Measurements from ENCODE around the gene GSTA5.
"Not testable (repeated sequence)": the region's sequence is repeated elsewhere in the genome, so short reads cannot be mapped to it uniquely, and the experiment has no call there.

GSTA5 gene

GRCh38 chr6:52834481-52834880, 6.1 kb downstream of the GSTA5 start:
- DNase-seq (no peak), ATAC-seq (no peak)

GRCh38 chr6:52830869-52831268, 9.7 kb downstream of the GSTA5 start:
- ATAC-seq: not testable (repeated sequence)

GRCh38 chr6:52829046-52829817, 11.4 kb downstream of the GSTA5 start:
- ATAC-seq: no peak

More at GRCh38 chr6:52830869-52831268, 9.7 kb downstream of the GSTA5 start:
- not testable (repeated sequence) for DNase-seq

GRCh38 chr6:52828621-52829020, 12.0 kb downstream of the GSTA5 start:
- DNase-seq, ATAC-seq: not testable (repeated sequence)

More at GRCh38 chr6:52829046-52829817, 11.4 kb downstream of the GSTA5 start:
- no peak for DNase-seq

- DNase-seq, ATAC-seq: not testable (repeated sequence)
Measured at GRCh38 chr6:52827073-52827783, 13.4 kb downstream of the GSTA5 start.

- DNase-seq: no peak
Measured at GRCh38 chr6:52826513-52826912, 14.1 kb downstream of the GSTA5 start.

GRCh38 chr6:52825900-52826459, 14.6 kb downstream of the GSTA5 start:
- not testable (repeated sequence) for DNase-seq, ATAC-seq

More at GRCh38 chr6:52826513-52826912, 14.1 kb downstream of the GSTA5 start:
- ATAC-seq: no peak

GRCh38 chr6:52825270-52825793, 15.3 kb downstream of the GSTA5 start:
- not testable (repeated sequence) for ATAC-seq, DNase-seq

- DNase-seq: no peak
- no peak for ATAC-seq
Measured at GRCh38 chr6:52821842-52822241, 18.8 kb downstream of the GSTA5 start.

GRCh38 chr6:52820198-52820597, 20.4 kb downstream of the GSTA5 start:
- ATAC-seq (no peak), DNase-seq (no peak)

- ATAC-seq (peak; percentile 81), DNase-seq (peak; percentile 47)
Measured at GRCh38 chr6:52815167-52816092, 25.2 kb downstream of the GSTA5 start.

GRCh38 chr6:52814545-52814944, 26.1 kb downstream of the GSTA5 start:
- not testable (repeated sequence) for ATAC-seq, DNase-seq

GRCh38 chr6:52809777-52810176, 30.8 kb downstream of the GSTA5 start:
- DNase-seq, ATAC-seq: not testable (repeated sequence)

- ATAC-seq: no peak
- no peak for DNase-seq
Measured at GRCh38 chr6:52808660-52809059, 32.0 kb downstream of the GSTA5 start.

- not testable (repeated sequence) for ATAC-seq
Measured at GRCh38 chr6:52803668-52804255, 36.9 kb downstream of the GSTA5 start, which contains the start of gene GSTA1. TSS of gene GSTA1 (minus strand) at chr6:52803816. CDS start at chr6:52799267, 4,549 bp downstream.

GRCh38 chr6:52802806-52803205, 37.8 kb downstream of the GSTA5 start:
- DNase-seq: no peak
- no peak for ATAC-seq

More at GRCh38 chr6:52803668-52804255, 36.9 kb downstream of the GSTA5 start, which contains the start of gene GSTA1:
- not testable (repeated sequence) for DNase-seq

GRCh38 chr6:52801188-52801841, 39.3 kb downstream of the GSTA5 start:
- DNase-seq: no peak
- no peak for ATAC-seq

- not testable (repeated sequence) for ATAC-seq, DNase-seq
Measured at GRCh38 chr6:52799272-52799671, 41.3 kb downstream of the GSTA5 start.

- DNase-seq, ATAC-seq: not testable (repeated sequence)
Measured at GRCh38 chr6:52794366-52794765, 46.2 kb downstream of the GSTA5 start.

- ATAC-seq (no peak), DNase-seq (no peak)
Measured at GRCh38 chr6:52790861-52791260, 49.8 kb downstream of the GSTA5 start.

Measured in stimulated activated naive CD8-positive, alpha-beta T cell treated with anti-CD3 and anti-CD28 coated beads, Interleukin-15, Interleukin-2, amounts not matched to agents 100 U/mL and 50 U/mL, for 24 hours (primary cell).